GM10266 (cell line): Measurements from ENCODE around the gene ERC1.

ENCODE experiments used
- DNase-seq: peaks from one replicate; pipeline ENCODE4 v3.0.0; 2012; ENCODE audit errors: extremely low spot score
- CTCF ChIP-seq: IDR thresholded peaks from 2 replicates; pipeline ENCODE4 v1.5.1; 2012; ENCODE audit warnings: mild to moderate bottlenecking, low read depth; ENCODE audit not compliant: control insufficient read depth, insufficient read depth; ENCODE audit errors: missing control alignments

ERC1 gene

GRCh38 chr12:1540690-1541089 is 549.7 kb downstream of the ERC1 start:
- no peak for DNase-seq
- TF ChIP-seq CTCF, result no peak

- no peak for TF ChIP-seq CTCF
- DNase-seq, result no peak
Measured at GRCh38 chr12:1542599-1542998, 551.6 kb downstream of the ERC1 start.

- TF ChIP-seq CTCF, result no peak
- no peak for DNase-seq
Measured at GRCh38 chr12:1544996-1545700, 554.1 kb downstream of the ERC1 start.
